NCI-H526 (cell line): Measurements from ENCODE around the gene MNS1.
A peak's percentile ranks its signal among the peaks of the same experiment; 100 is the strongest.
"Not testable (repeated sequence)": the region's sequence is repeated elsewhere in the genome, so short reads cannot be mapped to it uniquely, and the experiment has no call there.

Source experiments
- DNase-seq, 2 experiments: peaks; one replicate each; lab custom pipeline; 2025; lab: John Stamatoyannopoulos, UW

The MNS1 gene

DNA sequence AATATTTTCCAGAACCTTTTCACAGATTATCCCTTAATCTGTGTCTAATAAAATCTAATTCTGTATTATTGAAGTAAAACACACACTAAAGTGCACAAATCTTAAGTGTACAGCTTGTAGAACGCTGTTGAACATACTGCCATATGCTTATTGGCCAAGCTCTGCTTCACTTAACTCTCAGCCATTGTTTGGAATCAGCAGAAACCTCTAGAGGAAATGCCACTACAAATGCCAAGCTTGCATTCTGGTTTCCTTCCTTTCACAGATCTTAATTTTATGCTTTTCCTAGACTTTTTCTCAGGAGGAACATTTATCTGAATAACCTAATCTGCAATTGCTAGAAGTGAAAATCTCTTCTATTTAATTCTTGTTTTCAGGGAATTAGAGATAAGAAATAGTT is 10.1 kb downstream of the MNS1 start:
- no peak for DNase-seq

GRCh38 chr15:56445746-56446145 is 19.2 kb downstream of the MNS1 start:
- DNase-seq, result no peak

DNA sequence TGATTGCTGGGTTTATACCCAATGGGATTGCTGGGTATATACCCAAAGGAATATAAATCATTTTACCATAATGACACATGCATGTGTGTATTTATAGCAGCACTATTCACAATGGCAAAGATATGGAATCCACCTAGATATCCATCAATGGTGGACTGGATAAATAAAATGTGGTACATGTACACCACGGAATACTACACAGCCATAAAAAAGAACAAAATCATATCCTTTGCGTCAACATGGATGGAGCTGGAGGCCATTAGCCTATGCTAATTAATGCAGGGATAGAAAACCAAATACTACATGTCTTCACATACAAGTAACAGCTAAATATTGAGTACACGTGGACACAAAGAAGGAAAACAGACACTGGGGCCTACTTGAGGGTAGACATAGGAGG is 22.6 kb downstream of the MNS1 start:
- no peak for DNase-seq

GRCh38 chr15:56440214-56440770 is 24.6 kb downstream of the MNS1 start:
- DNase-seq, result no peak

DNA sequence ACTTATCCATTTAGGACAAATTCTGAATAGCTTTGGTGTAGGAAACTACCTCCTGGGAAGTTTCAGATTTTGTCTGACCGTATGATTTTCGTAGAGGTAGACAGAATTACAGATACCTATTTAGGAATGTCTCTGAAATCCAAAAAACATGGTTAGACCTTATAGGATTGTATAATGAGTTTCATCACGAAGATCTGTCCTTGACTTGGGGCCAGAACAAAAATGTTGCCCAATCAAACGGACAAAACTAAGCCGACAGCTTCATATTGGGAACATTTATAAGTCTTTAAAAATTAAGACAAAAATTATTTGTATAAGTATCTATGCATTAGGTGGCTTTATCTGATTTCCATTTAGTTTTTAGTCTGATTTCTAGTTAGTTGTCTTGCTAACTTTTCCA is 32.6 kb downstream of the MNS1 start:
- no peak for DNase-seq

DNA sequence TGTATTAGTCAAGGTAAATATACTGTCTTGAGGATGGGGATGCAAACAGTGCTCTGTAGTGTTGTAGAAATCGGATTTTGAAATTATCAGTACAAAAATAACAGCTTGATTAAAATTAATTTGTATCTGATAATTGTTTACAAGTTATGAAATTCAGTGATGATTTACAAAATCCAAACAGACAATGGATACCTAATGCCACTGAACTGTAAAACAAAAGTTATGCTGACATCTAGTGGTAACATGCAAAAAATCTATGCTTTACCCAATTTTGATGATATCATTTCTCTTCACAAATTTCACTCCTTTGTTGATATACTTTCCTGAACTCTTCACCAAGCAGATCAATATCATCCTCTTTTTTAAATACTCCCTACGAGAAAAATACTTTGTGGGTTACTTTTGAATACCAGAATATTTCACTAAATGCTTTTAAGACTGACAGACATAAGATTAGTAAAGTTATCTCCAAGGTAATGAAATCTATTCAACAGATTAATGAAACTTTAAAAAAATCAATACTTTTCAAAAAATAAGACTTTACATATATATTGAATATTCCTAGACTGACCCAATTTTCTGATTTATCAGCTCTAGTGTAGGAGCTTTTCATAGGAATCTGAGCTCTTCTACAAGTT is 36.0 kb downstream of the MNS1 start:
- DNase-seq, result peak in 1 of 2 experiments; percentile 52

GRCh38 chr15:56425976-56426375 is 39.0 kb downstream of the MNS1 start:
- no peak for DNase-seq

DNA sequence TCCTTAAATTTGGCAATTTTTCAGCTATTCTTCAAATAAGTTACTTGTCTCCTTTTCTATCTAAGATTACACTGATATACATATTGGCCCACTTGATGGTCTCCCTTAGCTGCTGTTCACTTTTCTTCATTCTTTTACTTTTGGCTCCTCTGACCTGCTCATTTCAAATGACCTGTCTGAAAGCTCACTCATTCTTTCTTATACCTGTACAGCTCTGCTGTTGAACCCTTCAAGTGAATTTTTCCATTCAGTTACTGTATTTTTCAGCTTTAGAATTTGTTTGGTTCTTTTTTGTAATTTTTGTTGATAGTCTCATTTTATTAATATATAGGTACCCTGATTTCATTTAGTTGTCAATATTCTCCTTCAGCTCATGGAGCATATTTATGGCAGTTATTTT is 39.7 kb downstream of the MNS1 start:
- no peak for DNase-seq

DNA sequence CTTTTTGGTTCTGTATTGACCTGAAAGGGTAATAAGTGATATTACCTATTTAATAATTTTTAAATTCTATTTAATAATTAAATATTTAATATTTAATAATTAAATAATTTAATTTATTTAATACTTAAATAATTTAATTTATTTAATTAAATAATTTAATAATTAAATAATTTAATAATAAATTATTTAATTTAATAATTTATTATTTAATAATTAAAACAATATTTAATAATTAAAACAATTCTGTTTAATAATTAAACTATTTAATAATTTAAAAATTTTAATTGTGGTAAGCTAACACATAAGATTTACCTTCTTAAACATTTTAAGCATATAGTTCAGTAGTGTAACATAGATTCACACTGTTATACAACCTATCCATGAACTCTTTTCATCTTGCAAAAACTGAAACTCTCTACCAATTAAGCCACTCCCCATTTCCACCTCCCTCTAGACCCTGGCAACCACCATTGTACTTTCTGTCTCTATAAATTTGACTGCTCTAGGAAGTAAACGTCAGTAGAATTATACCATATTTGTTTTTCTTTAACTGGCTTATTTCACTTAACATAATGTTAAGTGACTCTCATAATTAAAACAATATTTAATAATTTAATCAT is 51.7 kb downstream of the MNS1 start:
- DNase-seq, result not testable (repeated sequence)

DNA sequence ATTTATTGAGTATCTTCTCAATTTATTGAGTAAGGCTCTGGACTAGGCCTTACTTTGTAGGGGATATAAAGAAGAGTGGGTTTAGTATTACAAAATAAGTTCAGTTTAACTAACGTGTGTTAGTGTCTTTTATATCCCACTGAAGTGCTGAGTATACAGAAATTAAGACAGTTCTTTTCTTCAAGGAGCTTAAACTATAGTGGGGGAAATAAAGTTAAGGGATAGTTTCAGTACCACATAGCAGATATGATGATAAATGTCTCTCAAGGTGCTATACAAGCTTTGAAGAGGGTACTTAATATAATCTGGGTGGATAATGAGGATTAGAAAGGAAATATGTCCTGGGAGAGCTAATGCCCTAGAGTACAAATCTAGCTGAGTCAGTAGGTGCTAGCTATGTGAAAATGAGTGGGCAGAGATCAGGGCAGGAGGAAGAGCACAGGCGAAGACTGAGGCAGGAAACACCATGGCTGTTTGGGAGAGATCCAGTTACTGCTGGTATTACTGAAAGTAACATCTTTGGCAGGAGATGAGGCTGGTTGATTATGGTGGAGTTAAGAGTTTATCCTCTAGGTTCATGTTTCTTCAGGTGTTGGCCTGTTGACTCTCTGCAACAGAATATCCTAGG is 53.7 kb downstream of the MNS1 start:
- no peak for DNase-seq

DNA sequence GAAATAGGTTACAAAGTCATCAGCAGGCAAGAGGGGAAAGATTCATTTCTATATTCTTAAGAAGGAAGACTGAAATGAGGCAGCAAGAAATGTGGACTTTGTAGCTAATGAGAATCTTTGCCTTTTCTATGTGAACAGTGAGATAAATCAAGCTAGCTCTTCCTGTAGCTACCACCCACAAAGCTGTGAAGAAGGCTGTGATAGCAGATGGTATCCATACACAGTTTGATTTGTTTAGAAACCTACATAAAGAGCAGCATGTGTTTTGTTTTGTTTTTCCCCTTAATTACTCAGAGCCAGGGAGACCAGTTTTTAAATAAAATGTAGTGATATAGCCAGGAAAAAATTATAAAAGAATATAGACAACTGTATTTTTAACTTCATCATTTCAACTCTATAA is 54.2 kb downstream of the MNS1 start:
- DNase-seq, result no peak

GRCh38 chr15:56399209-56399608 is 65.7 kb downstream of the MNS1 start:
- not testable (repeated sequence) for DNase-seq

DNA sequence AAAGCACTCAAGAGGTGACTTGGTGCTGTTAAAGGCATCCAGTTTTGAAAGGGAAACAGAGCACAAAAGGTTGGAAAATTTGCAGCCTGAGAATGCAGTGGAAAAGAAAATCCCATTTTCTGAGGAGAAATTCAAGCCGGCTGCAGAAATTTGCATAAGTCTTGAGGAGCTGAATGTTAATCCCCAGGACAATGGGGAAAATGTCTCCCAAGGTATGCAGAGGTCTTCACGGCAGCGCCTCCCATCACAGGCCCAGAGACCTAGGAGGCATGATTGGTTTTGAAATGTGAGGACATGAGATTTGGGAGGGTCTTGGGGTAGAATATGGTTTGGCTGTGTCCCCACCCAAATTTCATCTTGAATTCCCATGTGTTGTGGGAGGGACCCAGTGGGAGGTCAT is 67.6 kb downstream of the MNS1 start:
- DNase-seq, result not testable (repeated sequence)

- no peak for DNase-seq
These were observed 70.0 kb downstream of the MNS1 start for GRCh38 chr15:56394909-56395308.

GRCh38 chr15:56393277-56393676 is 71.7 kb downstream of the MNS1 start:
- no peak for DNase-seq

DNA sequence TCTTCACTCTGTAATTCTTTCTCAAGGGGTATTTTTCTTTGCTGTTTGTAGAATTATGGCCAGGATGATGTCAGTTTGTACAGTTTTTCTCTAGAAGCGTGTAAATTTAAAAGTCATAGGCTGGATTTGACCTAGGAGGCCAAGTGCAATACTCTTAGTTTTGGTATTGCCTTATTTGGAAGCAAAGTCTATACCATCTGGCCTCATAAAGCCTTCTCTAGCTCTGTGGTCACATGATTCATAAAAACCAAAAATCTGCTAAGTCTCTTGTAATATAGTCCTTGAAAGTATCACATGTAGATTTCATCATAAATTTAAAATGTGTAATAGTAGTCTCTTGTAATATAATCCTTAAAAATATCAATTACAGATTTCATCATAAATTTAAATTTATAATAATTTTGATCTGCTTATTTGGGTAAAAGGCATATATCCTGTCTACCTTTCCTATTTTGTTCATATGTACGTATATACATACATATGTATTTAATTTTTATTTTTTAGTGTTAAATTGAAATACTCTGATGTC is 74.1 kb downstream of the MNS1 start:
- no peak for DNase-seq

- DNase-seq, result no peak
These were observed 79.0 kb downstream of the MNS1 start for GRCh38 chr15:56385908-56386307.

DNA sequence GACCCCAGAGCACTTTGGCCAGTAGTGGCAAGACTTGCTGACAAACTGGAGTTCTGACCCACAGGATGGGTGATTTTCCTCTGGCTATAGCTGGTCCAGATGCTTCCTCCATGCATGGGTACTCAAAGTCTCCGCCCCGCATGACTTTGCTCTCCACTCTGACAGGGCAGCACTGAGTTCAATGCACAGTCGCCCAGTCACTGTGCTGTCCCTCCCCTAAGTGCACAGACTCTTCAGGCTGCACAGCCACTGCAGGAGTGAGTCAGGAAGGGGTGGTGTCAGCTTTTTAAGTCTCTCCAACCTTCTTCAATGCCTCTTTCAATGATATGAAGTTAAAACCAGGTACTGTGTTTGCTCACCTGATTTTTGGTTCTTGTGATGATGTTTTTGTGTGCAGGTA is 81.9 kb downstream of the MNS1 start:
- DNase-seq, result no peak
